Karpas-422 (cell line): ENCODE results near the gene USP3. TPM values are rescaled to one million over a fixed set of nuclear protein-coding genes. Genes with fewer than 3 reads are reported as not detected.

Experiments
- DNase-seq: peaks from one replicate; pipeline ENCODE4 v3.0.0-alpha.2; 2015
- H2AFZ ChIP-seq: fragments of 200-600 bp; sonication (generic); 2 replicates; pipeline ENCODE4 v1.6.1; 2014; ENCODE audit warnings: antibody characterized with exemption, low read length, mixed read lengths
- H3K27ac ChIP-seq: fragments of 200-600 bp; sonication (generic); 2 replicates; pipeline ENCODE4 v1.5.1; 2014; ENCODE audit warnings: mild to moderate bottlenecking, low read length, moderate library complexity
- H3K27me3 ChIP-seq: fragments of 200-600 bp; sonication (generic); 2 replicates; pipeline ENCODE4 v1.6.1; 2014; ENCODE audit warnings: low read length, mixed read lengths
- H3K36me3 ChIP-seq: fragments of 200-600 bp; sonication (generic); 2 replicates; pipeline ENCODE4 v1.6.1; 2014; ENCODE audit warnings: low read length, mixed read lengths; ENCODE audit not compliant: insufficient read depth
- H3K4me1 ChIP-seq: fragments of 200-600 bp; sonication (generic); 2 replicates; pipeline ENCODE4 v1.6.1; 2014; ENCODE audit warnings: mild to moderate bottlenecking, low read length, mixed read lengths
- H3K4me2 ChIP-seq: fragments of 200-600 bp; sonication (generic); 2 replicates; pipeline ENCODE4 v1.6.1; 2014; ENCODE audit warnings: low read length, low read depth, mild to moderate bottlenecking; ENCODE audit not compliant: poor library complexity, severe bottlenecking
- H3K4me3 ChIP-seq: fragments of 200-600 bp; sonication (generic); 2 replicates; pipeline ENCODE4 v1.5.1; 2014; ENCODE audit warnings: mild to moderate bottlenecking, antibody characterized with exemption, low read length, mixed read lengths
- H3K79me2 ChIP-seq: fragments of 200-600 bp; sonication (generic); 2 replicates; pipeline ENCODE4 v1.6.1; 2014; ENCODE audit warnings: mild to moderate bottlenecking, low read length, mixed read lengths
- H3K9ac ChIP-seq: fragments of 200-600 bp; sonication (generic); 2 replicates; pipeline ENCODE4 v1.6.0; 2014; ENCODE audit warnings: low read length
- H3K9me2 ChIP-seq: fragments of 200-600 bp; sonication (generic), shearing (Covaris generic); replicated peaks from 2 replicates; pipeline ENCODE4 v1.6.0; 2014; ENCODE audit warnings: mild to moderate bottlenecking, low read length, moderate library complexity; ENCODE audit not compliant: insufficient read depth
- H3K9me3 ChIP-seq: fragments of 300-700, 200-600 bp; sonication (generic); 2 replicates; pipeline ENCODE4 v1.6.1; 2014; ENCODE audit warnings: low read length, mixed read lengths
- H4K20me1 ChIP-seq: fragments of 200-600 bp; sonication (generic); 2 replicates; pipeline ENCODE4 v1.6.1; 2014; ENCODE audit warnings: mild to moderate bottlenecking, antibody characterized with exemption, low read length, low read depth; ENCODE audit not compliant: insufficient read depth
- total RNA-seq: library from RNA; depleted of rRNA; stranded (reverse); fragments of >200 nt; shearing (Covaris generic); gene quantifications from 2 replicates; pipeline ENCODE4 v1.2.3, GENCODE V29; 2014; ENCODE audit warnings: low replicate concordance; rRNA removed

The USP3 gene, protein sequence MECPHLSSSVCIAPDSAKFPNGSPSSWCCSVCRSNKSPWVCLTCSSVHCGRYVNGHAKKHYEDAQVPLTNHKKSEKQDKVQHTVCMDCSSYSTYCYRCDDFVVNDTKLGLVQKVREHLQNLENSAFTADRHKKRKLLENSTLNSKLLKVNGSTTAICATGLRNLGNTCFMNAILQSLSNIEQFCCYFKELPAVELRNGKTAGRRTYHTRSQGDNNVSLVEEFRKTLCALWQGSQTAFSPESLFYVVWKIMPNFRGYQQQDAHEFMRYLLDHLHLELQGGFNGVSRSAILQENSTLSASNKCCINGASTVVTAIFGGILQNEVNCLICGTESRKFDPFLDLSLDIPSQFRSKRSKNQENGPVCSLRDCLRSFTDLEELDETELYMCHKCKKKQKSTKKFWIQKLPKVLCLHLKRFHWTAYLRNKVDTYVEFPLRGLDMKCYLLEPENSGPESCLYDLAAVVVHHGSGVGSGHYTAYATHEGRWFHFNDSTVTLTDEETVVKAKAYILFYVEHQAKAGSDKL
- total RNA-seq: 15.4 and 16.8 TPM in 2 replicates

DNA sequence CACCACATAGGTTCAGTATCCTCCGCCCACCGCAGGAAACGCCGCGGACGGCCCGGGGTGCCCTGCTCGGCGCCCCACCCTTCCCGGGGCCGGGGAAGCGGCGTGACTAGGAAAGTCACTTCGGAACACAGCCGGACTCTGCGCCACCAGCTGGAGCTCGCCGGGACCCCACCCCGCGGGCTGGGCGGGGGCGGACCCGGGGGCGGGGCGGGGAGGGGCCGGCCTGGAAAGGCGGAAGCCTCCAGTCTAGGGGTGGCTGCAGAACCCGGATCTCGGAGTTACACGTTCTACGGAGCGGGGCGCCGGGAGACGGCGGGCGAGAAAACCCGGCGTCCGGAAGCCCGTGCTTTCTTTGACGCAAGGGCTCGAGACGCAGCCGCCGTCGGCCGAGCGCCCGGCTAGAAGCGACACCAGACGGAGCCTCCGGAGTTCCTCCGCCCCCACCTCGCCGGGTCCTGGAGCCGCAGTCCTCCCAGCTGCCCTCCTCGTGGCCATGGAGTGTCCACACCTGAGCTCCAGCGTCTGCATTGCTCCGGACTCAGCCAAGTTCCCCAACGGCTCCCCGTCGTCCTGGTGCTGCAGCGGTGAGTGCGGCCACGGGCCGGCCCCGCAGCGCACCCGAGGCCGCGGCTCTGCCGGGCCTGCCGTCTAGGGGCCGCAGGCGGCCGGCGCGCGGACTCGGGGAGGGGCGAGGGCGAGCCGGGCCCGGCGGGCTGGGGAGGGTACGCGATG is at the start of gene USP3:
Gene USP3, plus strand, starts transcription at position 347 of the 732 bp plus-strand sequence. Its CDS starts 147 bp downstream, at position 494.
- H3K27ac ChIP-seq: no peak within 1 kb of the TSS
- H3K4me1 ChIP-seq: peaks cover 36% of the 10 kb centered on the region
- H3K9me2 ChIP-seq: no peaks in the 10 kb centered on the region
- H4K20me1 ChIP-seq: peaks cover 24% of the 10 kb centered on the region
- peak within 1 kb of the TSS; percentile 81 for H3K9ac ChIP-seq
- peak; percentile 97 for DNase-seq
- peak within 1 kb of the TSS; percentile 95 for H3K4me2 ChIP-seq
- peak within 1 kb of the TSS; percentile 88 for H2AFZ ChIP-seq
- H3K4me3 ChIP-seq: peak within 1 kb of the TSS; percentile 82
- no peaks in the 10 kb centered on the region for H3K36me3 ChIP-seq
- H3K79me2 ChIP-seq: peaks cover 8% of the 10 kb centered on the region
- H3K27me3 ChIP-seq: no peaks in the 10 kb centered on the region
- no peaks in the 10 kb centered on the region for H3K9me3 ChIP-seq

DNA sequence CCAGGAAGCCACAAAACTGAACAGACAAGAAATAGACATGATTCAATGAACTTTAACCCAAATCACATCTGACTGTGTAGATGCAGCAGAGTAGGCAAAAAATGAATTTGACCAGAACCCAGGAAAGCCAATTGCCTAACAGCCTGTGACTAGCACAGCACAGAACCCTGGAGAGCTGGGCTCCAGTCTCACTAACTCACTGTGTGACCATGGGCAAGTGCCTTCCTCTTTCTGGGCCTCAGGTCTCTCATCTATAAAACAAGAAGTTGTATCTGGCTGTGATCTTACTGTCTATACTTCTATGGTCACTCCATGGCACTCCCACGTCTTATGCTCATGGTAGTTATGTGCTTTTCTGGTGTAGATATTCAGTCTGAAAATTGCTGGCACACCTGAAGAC is 48.1 kb upstream of the USP3 start:
- H3K27ac ChIP-seq: no peak overlapping the region
- no peaks in the 10 kb centered on the region for H3K4me1 ChIP-seq
- H4K20me1 ChIP-seq: no peaks in the 10 kb centered on the region
- no peaks in the 10 kb centered on the region for H3K79me2 ChIP-seq
- no peak for DNase-seq
- H3K27me3 ChIP-seq: no peaks in the 10 kb centered on the region
- no peak overlapping the region for H3K4me2 ChIP-seq
- no peak overlapping the region for H2AFZ ChIP-seq
- H3K36me3 ChIP-seq: no peaks in the 10 kb centered on the region
- H3K9me2 ChIP-seq: no peaks in the 10 kb centered on the region
- H3K9ac ChIP-seq: no peak overlapping the region
- no peaks in the 10 kb centered on the region for H3K9me3 ChIP-seq
- H3K4me3 ChIP-seq: no peak overlapping the region

DNA sequence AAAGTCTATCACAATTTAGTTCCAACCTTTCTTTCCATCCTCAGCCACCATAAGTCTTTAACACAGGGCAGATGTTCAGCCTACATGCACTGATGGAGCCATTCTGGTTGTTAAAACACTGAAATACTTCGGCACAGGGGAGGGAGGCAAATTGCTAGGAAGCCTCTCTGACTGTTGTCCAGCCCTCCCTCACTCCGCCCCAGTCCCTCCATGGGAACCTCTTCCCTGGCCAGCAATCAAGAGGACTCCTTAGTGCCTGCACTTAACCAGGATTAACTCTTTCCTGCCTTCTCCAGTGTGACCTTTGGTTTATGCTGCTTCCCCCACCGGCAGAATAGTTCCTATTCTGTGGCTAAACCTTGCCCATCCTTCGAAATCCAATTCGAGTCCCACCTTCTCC is 47.0 kb upstream of the USP3 start:
- H3K4me2 ChIP-seq: no peak overlapping the region
- H3K36me3 ChIP-seq: no peaks in the 10 kb centered on the region
- no peak for DNase-seq
- no peaks in the 10 kb centered on the region for H4K20me1 ChIP-seq
- no peak overlapping the region for H2AFZ ChIP-seq
- H3K9me3 ChIP-seq: no peaks in the 10 kb centered on the region
- no peak overlapping the region for H3K9ac ChIP-seq
- H3K27ac ChIP-seq: no peak overlapping the region
- H3K4me1 ChIP-seq: no peaks in the 10 kb centered on the region
- no peaks in the 10 kb centered on the region for H3K9me2 ChIP-seq
- H3K27me3 ChIP-seq: no peaks in the 10 kb centered on the region
- no peaks in the 10 kb centered on the region for H3K79me2 ChIP-seq
- no peak overlapping the region for H3K4me3 ChIP-seq

DNA sequence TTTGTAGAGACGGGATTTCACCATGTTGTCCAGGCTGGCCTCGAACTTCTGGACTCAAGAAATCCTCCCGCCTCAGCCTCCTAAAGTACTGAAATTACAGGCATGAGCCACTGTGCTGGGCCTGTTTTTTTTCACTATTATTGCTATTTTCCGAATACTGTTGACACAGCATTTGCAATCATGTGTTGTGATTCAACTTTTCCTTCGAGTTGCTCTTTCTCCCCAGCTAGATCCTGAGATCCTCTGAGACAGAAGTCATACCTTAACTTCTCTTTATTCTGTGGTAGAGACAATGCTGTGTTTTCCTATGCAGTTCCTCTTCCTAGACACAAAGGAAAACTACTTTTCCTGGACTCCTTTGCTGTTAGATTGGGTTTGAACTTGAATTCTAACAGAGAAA is 46.4 kb upstream of the USP3 start:
- Histone ChIP-seq H3K27me3 (no peaks in the 10 kb centered on the region), H3K9me2 (no peaks in the 10 kb centered on the region), H3K4me1 (no peaks in the 10 kb centered on the region), H3K4me3 (no peak overlapping the region), H4K20me1 (no peaks in the 10 kb centered on the region), H3K36me3 (no peaks in the 10 kb centered on the region), H2AFZ (no peak overlapping the region), H3K9me3 (no peaks in the 10 kb centered on the region), H3K27ac (no peak overlapping the region), H3K79me2 (no peaks in the 10 kb centered on the region), H3K4me2 (no peak overlapping the region), H3K9ac (no peak overlapping the region)
- DNase-seq: no peak

DNA sequence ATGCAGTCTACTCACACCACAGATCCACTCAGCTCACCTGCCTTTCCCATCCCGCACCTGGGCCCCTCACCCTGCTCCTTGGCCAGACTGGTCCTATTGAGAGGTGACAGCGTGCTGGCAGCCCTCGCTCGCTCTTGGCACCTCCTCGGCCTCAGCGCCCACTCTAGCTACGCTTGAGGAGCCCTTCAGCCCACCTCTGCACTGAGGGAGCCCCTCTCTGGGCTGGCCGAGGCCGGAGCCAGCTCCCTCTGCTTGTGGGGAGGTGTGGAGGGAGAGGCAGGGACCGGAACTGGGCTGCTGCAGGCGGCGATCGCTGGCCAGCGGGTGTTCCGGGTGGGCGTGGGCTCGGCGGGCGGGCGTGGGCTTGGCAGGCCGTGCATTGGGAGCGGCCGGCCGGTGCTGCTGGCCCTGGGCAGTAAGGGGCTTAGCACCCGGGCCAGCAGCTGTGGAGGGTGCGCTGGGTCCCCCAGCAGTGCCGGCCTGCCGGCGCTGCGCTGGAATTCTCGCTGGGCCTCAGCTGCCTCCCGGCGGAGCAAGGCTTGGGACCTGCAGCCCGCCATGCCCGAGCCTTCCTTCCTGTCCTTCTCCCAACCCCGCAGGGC is 45.5 kb upstream of the USP3 start:
- DNase-seq: no peak
- Histone ChIP-seq H3K9me3 (no peaks in the 10 kb centered on the region), H3K79me2 (no peaks in the 10 kb centered on the region), H3K27me3 (no peaks in the 10 kb centered on the region), H3K4me2 (no peak overlapping the region), H3K27ac (no peak overlapping the region), H4K20me1 (no peaks in the 10 kb centered on the region), H2AFZ (no peak overlapping the region), H3K9me2 (no peaks in the 10 kb centered on the region), H3K4me1 (no peaks in the 10 kb centered on the region), H3K36me3 (no peaks in the 10 kb centered on the region), H3K9ac (no peak overlapping the region), H3K4me3 (no peak overlapping the region)

DNA sequence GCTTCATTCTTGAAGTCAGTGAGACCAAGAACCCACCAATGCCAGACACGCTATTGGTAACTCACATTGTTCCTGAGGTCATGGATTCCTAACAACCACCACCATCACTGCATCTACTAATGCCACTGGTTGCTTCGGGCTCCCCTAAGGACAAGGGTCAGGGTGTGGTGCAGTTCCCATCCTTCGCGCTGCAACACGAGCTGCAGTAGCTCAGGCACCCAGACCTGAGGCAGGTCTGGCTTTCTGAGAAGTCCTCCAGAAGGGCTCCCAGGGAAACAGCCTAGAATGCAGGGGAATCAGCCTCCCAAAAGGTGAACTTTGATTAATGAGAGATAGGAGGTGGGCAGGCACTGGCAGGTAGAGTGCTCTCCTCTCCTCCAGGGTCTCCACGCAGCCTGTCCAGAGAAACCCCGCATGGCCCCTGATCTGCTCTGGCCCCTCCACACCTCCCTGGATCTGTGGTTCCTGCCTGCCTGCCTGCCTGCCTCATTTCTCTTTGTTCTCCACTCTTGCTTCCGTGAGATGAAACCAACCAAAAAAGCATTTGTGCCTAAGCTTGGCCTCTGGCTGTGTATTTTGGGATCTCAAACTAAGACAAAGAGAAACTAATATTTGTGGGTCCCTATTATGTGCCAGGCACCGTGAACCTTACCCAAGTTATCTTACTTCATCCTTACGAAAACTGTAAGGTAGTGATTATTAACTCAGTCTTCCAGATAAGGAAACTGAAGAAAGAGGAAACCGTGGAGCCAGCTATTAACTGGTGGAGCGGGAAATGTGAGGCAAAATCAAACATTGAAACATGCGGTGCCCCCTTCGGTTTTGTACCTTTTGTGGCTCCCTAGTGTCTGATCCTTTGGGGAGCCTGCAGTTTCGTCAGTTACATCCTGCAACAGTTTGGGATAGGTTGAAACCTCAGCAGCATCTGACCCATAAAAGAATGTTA is 43.9 kb upstream of the USP3 start:
- no peaks in the 10 kb centered on the region for H3K9me2 ChIP-seq
- H3K9me3 ChIP-seq: no peaks in the 10 kb centered on the region
- no peaks in the 10 kb centered on the region for H3K4me1 ChIP-seq
- H2AFZ ChIP-seq: no peak overlapping the region
- DNase-seq: no peak
- no peak overlapping the region for H3K9ac ChIP-seq
- no peak overlapping the region for H3K27ac ChIP-seq
- no peaks in the 10 kb centered on the region for H3K27me3 ChIP-seq
- H3K79me2 ChIP-seq: no peaks in the 10 kb centered on the region
- H4K20me1 ChIP-seq: no peaks in the 10 kb centered on the region
- H3K4me3 ChIP-seq: no peak overlapping the region
- no peak overlapping the region for H3K4me2 ChIP-seq
- H3K36me3 ChIP-seq: no peaks in the 10 kb centered on the region

DNA sequence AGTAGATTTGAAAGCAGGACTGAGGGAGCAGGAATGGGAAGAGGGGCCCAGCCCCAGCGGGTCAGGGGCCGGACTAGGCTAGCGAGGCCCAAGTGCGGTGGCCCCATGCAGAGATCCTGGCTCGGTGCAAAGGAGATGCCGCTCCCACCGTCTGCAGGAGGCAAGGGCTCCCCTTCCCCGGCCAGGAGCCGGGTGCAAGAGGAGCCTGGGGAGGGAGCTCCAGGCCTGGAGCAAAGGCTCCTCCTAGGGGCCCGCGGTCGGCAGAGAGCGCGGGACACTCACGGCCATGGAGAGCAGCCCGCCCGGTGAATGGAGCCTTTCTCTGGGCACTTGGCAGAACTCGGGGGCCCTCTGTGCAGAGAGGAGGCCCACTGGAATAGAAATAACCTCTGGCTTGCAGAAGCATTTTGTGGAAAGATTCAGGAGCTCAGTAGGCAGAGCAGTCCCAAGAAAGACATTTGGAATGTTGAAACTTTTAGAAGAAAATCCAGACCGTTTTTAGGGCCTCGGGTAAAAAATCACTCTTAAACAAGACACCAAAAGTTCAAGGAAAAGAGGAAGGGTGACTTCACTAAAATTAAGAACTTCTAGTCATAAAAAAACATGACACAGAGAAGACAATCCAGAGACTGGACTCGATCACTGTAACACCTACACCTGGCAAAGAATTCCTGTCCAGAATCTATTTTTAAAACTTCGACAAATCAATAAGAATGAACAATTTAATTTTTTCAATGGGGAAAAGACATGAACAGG is 43.0 kb upstream of the USP3 start:
- H3K4me2 ChIP-seq: no peak overlapping the region
- no peaks in the 10 kb centered on the region for H3K27me3 ChIP-seq
- H3K79me2 ChIP-seq: no peaks in the 10 kb centered on the region
- no peaks in the 10 kb centered on the region for H3K9me3 ChIP-seq
- H2AFZ ChIP-seq: no peak overlapping the region
- no peaks in the 10 kb centered on the region for H3K4me1 ChIP-seq
- H3K9me2 ChIP-seq: no peaks in the 10 kb centered on the region
- no peak overlapping the region for H3K4me3 ChIP-seq
- H3K27ac ChIP-seq: no peak overlapping the region
- no peaks in the 10 kb centered on the region for H4K20me1 ChIP-seq
- no peak overlapping the region for H3K9ac ChIP-seq
- H3K36me3 ChIP-seq: no peaks in the 10 kb centered on the region
- no peak for DNase-seq
